Limb (tissue), 2 donors: ENCODE results near the gene CCK.

Experiments used
- DNase-seq, 2 donors: peaks; one replicate each; pipeline ENCODE4 v3.0.0-alpha.2; 2016; ENCODE audit errors: extremely low spot score in 2 of 2

The CCK gene

DNA sequence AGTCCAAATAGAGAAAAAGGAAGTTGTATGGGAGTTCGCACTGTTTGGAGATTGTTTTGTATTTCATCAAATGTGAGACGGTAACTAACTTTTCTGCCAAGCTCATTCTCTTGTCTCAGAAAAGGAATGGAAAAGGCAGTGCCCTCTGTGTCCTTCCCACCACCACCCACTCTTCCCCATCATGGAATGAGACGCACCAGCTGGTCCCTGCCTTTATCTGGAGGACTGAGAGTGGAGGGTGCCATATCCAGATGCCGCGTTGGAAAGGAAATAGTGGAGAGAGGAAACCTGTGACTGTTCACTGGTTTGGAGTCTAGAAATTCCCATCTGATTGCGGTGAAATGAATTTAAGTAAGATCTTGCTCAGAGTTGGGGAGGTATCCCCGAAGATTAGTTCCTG lies 3.7 kb upstream of the CCK start:
- no peak for DNase-seq

DNA sequence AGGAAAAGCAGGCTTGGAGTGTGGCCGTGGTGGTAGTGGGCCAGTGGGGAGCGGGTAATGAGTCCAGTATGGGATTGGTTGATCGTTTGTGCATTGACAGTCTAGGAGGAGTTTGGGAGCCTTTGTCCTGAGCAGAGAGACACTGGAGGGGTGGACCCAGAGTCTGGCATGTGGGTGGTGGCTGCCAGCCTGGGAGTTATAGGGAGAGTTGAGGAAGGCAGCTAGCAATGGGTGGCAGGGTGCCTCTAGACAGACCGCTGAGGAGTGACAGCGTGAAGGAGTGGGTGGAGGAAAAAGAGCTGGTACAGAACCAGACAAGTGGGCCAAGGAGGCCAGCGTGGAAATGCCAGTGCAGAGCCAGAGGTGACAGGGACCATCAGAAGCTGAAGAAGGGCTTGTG lies 1.9 kb upstream of the CCK start:
- no peak for DNase-seq

- DNase-seq = no peak
Measured at GRCh38 chr3:42265059-42265991, 660 bp downstream of the CCK start.

DNA sequence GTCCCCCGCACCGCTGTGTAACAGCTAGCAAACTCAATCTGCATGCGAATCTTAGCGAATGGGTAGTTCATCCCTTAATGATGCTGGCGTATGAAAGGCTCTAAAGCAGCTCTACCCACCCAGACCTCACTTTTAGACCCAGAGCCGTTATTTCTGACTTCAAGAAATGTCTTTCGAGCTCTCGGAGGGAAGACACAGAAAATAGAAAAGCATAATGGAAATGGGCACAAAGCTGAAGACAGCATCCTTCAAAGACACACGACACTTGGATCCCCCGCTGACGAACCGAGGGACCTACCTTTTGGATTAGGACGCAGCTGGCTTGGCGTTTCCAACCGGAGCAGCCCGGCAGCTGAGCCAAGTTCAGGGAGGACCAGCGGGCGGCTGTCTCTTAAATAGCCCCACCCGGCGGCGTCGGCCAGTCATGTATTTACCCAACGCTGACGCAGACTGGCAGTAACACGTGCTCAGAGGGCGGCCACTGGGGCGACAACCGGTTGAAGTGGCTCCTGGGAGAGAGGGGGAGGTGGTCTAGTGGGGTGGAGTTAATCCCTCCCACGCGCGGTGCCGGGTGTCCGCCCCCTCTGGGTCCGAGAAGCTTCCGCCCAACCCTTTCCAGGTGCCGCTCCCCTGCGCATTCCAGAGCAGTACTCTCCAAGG lies 1.5 kb downstream of the CCK start:
- DNase-seq = peak in 1 of 2 donors; percentile 54

- peak in 1 of 2 donors; percentile 36 for DNase-seq
Measured at GRCh38 chr3:42263354-42264346, 2.3 kb downstream of the CCK start.

DNA sequence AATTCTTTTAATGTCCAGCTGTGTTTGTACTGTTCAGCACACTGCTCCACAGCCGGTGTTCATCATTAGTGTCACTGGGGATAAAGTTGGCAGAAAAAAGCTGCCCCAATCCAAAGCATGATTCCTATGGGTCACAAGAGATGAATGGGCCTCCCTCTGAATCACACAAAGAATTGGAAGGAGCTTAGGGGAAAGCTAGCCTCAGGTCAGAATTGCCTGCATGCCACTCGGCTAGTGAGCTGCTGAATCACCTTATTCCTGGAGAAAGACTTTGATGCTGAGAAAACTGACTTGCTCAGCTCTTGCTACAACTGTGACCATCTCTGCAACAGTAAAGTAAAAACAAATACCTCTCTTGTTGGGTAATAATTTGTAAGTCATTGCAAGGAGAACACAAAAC lies 3.5 kb downstream of the CCK start:
- DNase-seq = no peak

DNA sequence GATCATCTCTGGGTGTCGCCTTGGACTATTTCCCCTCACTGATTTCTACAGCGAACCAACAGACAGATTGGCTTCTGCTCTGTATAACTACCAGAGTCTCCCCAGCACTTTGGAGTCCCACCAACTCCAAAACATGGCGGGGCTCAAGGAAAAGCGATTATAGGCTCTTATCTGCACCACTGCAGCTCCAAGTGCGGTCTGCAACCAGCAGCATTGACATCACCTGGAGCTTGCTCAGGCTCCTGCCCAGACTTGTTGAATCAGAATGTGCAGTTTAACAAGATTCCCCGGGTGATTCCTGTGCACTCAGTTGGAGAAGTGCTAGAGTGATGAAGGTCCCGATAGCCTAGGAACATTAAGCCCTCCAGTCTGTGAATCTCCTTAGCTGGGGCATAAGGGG lies 9.0 kb downstream of the CCK start:
- no peak for DNase-seq

- DNase-seq = no peak
Measured at GRCh38 chr3:42256135-42256819, 9.7 kb downstream of the CCK start.

DNA sequence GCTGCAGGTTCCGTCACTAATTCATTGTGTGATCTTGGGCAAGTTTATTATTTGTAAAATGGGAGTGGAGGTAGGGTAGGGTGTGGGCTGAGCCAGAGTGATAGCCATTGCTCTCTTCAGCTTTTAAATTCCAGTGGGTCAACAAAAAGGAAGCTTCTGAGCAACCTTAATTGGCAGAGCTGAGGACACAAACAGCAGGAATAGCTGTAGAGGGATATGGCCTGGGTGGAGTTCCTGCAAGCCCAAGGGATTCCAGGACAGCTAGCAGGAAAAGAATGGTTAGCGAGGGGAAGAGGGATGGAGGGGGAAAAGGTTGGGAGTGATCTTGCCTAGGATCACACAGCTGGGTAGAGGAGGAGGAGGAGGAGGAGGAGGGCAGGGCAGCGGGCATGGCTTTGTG lies 11.4 kb downstream of the CCK start:
- DNase-seq = no peak

DNA sequence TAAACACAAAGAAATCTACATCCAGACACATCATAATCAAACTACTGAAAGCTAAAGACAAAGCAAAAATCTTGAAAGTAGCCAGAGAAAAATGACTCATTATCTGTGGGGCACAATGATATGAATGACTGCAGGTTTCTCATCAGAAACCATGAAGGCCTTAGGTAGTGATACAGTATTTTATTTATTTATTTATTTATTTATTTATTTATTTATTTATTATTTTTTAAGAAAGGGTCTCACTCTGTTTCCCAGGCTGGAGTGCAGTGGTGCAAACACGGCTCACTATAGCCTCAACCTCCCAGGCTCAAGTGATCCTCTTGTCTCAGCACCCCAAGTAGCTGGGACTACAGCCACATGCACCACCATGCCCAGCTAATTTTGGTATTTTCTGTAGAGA lies 15.2 kb downstream of the CCK start:
- DNase-seq = no peak

DNA sequence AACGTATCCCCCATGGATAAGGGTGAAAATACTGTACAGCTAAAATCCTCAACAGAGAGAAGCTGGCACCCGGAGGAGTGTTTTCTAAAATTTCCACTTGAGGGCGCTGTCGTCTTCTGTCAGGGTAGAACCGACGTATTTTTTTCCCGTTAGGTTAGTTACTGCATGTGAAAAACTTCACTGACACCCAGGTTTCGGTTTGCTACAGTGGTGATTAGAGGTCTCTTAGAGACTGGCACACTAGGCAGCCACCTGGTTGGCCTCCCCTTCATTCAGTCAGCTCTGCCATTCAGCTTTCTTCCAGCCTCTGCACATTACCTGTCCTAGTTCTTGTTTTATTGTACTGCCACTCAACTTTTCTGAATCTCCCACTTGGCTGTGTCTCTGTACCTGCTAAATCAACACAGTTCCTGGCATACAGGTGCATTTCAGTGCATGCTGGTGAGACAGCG lies 18.4 kb downstream of the CCK start:
- peak; percentile 18 to 73 for DNase-seq

DNA sequence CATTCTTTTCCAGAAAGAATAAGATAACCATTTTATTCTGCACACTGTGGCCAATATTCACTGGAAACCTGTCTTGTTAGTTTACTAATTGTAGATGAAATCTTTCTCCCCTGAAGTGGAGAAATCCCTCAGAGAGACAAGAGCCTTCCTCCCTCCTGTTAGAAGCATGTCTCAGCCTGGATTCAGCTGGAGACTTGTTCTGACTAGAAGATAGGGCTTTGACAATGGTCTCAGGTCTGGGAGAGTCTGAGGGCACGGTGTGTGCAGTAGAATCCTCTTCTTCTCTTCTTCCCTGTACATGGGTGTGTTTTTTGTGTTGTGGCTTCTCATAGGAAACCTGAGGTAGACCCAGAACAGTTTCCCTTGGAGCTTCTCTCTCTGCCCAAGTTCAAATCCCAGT lies 19.9 kb downstream of the CCK start:
- DNase-seq = no peak

GRCh38 chr3:42236611-42237010 lies 29.4 kb downstream of the CCK start:
- no peak for DNase-seq

DNA sequence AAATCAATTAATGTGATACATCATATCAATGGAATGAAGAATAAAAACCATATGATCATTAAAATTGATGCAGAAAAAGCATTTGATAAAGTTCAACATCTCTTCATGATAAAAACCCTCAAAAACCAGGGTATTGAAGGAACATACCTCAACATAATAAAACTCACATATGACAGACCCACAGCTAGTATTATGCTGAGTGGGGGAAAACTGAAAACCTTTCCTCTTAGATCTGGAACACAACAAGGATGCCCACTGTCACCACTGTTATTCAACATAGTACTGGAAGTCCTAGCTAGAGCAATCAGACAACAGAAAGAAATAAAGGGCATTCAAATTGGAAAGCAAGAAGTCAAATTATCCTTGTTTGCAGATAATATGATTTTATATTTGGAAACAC lies 30.5 kb downstream of the CCK start:
- no peak for DNase-seq

- no peak for DNase-seq
Measured at GRCh38 chr3:42230860-42231259, 35.1 kb downstream of the CCK start.

GRCh38 chr3:42229942-42230688 lies 35.9 kb downstream of the CCK start:
- DNase-seq = peak; percentile 50 to 57

DNA sequence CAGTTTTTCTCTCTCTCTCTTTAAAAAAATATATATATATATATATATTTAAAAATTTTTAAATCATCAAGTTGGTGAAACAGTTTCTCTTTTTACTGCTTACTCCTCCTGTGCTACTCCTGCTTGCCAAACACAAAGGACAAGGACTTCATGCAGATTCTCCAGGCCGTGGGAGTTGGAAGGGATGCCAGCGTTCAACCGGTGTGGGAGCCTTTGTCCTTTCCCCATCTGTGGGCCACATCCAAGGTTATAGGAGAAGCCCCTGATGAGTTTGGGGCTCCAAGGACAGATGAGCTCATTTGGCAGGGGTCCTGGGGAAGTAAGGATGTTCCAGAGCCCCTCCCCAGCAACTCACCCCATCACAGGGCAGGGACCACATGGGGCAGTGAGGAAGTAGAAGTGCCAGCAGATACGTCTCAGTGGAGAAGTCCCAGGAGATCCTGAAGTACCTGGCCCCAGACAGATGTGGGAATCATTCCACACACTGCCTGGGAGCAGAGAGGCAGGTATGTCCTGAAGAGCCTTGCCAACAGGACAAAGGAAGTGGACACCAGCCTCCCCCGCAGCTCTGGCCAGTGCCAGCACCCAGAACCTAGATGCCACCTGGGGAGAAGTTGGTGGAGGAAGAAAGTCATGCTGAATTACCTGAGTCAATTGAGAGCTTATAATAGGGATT lies 36.6 kb downstream of the CCK start:
- no peak for DNase-seq

GRCh38 chr3:42228796-42229195 lies 37.2 kb downstream of the CCK start:
- DNase-seq = no peak
